WTC11 (cell line): ENCODE data around the gene AOAH. TPM values are rescaled to one million over a fixed set of nuclear protein-coding genes. Genes with fewer than 3 reads are reported as not detected.

Experiments
- ATAC-seq: fragments of 200-7000 bp; cut with Tn5 transposase; 2 replicates; pipeline ENCODE4 v1.10.0; 2021; ENCODE audit warnings: mild to moderate bottlenecking, moderate library complexity
- CTCF ChIA-PET: fragments of 300-600 bp; sonication (Branson Sonifier 250); formaldehyde crosslinking; loops from one replicate; lab custom pipeline; 2021; ENCODE audit warnings: antibody characterized with exemption; lab: Charles Lee
- POLR2A ChIA-PET: fragments of 350-600 bp; sonication (Branson Sonifier 250); formaldehyde crosslinking; loops from one replicate; lab custom pipeline; 2021; ENCODE audit warnings: antibody characterized with exemption; lab: Charles Lee
- DNase-seq: peaks from one replicate; pipeline ENCODE4 v3.0.0; 2021; ENCODE audit warnings: low spot score
- H3K27ac Mint-ChIP-seq: 2 replicates; pipeline ENCODE4 v1.8.0; 2021; ENCODE audit warnings: mixed read lengths
- H3K27me3 Mint-ChIP-seq: 2 replicates; pipeline ENCODE4 v1.8.0; 2021; ENCODE audit warnings: low read depth, mild to moderate bottlenecking, moderate library complexity, mixed read lengths
- H3K36me3 Mint-ChIP-seq: 2 replicates; pipeline ENCODE4 v1.8.0; 2021; ENCODE audit warnings: mixed read lengths
- H3K4me1 Mint-ChIP-seq: 2 replicates; pipeline ENCODE4 v1.8.0; 2022; ENCODE audit warnings: mixed read lengths
- H3K4me3 Mint-ChIP-seq: 2 replicates; pipeline ENCODE4 v1.8.0; 2021; ENCODE audit warnings: mild to moderate bottlenecking, moderate library complexity, mixed read lengths
- H3K9me3 Mint-ChIP-seq: 2 replicates; pipeline ENCODE4 v1.8.0; 2021; ENCODE audit warnings: mixed read lengths
- E2F5 ChIP-seq: sonication (generic); formaldehyde crosslinking; IDR thresholded peaks from 2 replicates; pipeline ENCODE4 v1.8.1; 2022; ENCODE audit warnings: mild to moderate bottlenecking, moderate library complexity, missing genetic modification reagents
- HMGA2 ChIP-seq: fragments of 250-450 bp; sonication (Bioruptor Pico); IDR thresholded peaks from 2 replicates; pipeline ENCODE4 v1.4.0; 2021; ENCODE audit warnings: mild to moderate bottlenecking, moderate library complexity
- IRF1 ChIP-seq: sonication (generic); formaldehyde crosslinking; IDR thresholded peaks from 2 replicates; pipeline ENCODE4 v1.8.0; 2023; ENCODE audit warnings: missing genetic modification reagents
- MXD4 ChIP-seq: fragments of 250-450 bp; sonication (Bioruptor Pico); IDR thresholded peaks from 2 replicates; pipeline ENCODE4 v1.8.0; 2021; ENCODE audit warnings: mild to moderate bottlenecking, moderate library complexity, borderline replicate concordance
- PRDM15 ChIP-seq: sonication (generic); formaldehyde crosslinking; IDR thresholded peaks from 2 replicates; pipeline ENCODE4 v1.8.0; 2022; ENCODE audit warnings: missing genetic modification reagents
- PREB ChIP-seq: sonication (generic); formaldehyde crosslinking; IDR thresholded peaks from 2 replicates; pipeline ENCODE4 v1.8.1; 2022; ENCODE audit warnings: mild to moderate bottlenecking, missing genetic modification reagents, moderate library complexity, borderline replicate concordance
- SMAD3 ChIP-seq: sonication (generic); formaldehyde crosslinking; IDR thresholded peaks from 2 replicates; pipeline ENCODE4 v1.8.0; 2022; ENCODE audit warnings: missing genetic modification reagents, mild to moderate bottlenecking, borderline replicate concordance
- SOX15 ChIP-seq: fragments of 250-450 bp; sonication (Bioruptor Pico); IDR thresholded peaks from 2 replicates; pipeline ENCODE4 v1.9.0; 2021; ENCODE audit warnings: mild to moderate bottlenecking
- STAT6 ChIP-seq: sonication (generic); formaldehyde crosslinking; conservative IDR thresholded peaks from 2 replicates; pipeline ENCODE4 v1.8.1; 2023; ENCODE audit warnings: mild to moderate bottlenecking, low read depth, missing genetic modification reagents, moderate library complexity
- TEAD1 ChIP-seq: sonication (generic); formaldehyde crosslinking; IDR thresholded peaks from 2 replicates; pipeline ENCODE4 v1.8.0; 2022; ENCODE audit warnings: mild to moderate bottlenecking, missing genetic modification reagents
- USF2 ChIP-seq: sonication (generic); formaldehyde crosslinking; IDR thresholded peaks from 2 replicates; pipeline ENCODE4 v1.8.1; 2023; ENCODE audit warnings: mild to moderate bottlenecking, missing genetic modification reagents, moderate library complexity
- ZBTB21 ChIP-seq: sonication (generic); formaldehyde crosslinking; IDR thresholded peaks from 2 replicates; pipeline ENCODE4 v1.8.1; 2023; ENCODE audit warnings: mild to moderate bottlenecking, missing genetic modification reagents, borderline replicate concordance
- ZBTB43 ChIP-seq: sonication (generic); formaldehyde crosslinking; IDR thresholded peaks from 2 replicates; pipeline ENCODE4 v1.8.1; 2023; ENCODE audit warnings: mild to moderate bottlenecking, missing genetic modification reagents
- ZMAT4 ChIP-seq: fragments of 250-450 bp; sonication (Bioruptor Pico); IDR thresholded peaks from 2 replicates; pipeline ENCODE4 v1.9.0; 2021; ENCODE audit warnings: mild to moderate bottlenecking
- ZNF138 ChIP-seq: sonication (generic); formaldehyde crosslinking; conservative IDR thresholded peaks from 2 replicates; pipeline ENCODE4 v1.8.1; 2022; ENCODE audit warnings: mild to moderate bottlenecking, moderate library complexity, missing genetic modification reagents
- ZNF232 ChIP-seq: sonication (generic); formaldehyde crosslinking; IDR thresholded peaks from 2 replicates; pipeline ENCODE4 v1.8.0; 2022; ENCODE audit warnings: mild to moderate bottlenecking, missing genetic modification reagents
- ZNF416 ChIP-seq: fragments of 250-450 bp; sonication (Bioruptor Pico); IDR thresholded peaks from 2 replicates; pipeline ENCODE4 v1.9.0; 2021; ENCODE audit warnings: mild to moderate bottlenecking, inconsistent platforms
- ZNF423 ChIP-seq: fragments of 250-450 bp; sonication (Bioruptor Pico); IDR thresholded peaks from 2 replicates; pipeline ENCODE4 v2.1.2; 2022; ENCODE audit warnings: mild to moderate bottlenecking, moderate library complexity
- total RNA-seq: library from RNA; stranded (reverse); gene quantifications from 3 replicates; pipeline ENCODE4 v1.2.3, GENCODE V29; 2021

Gene AOAH
- total RNA-seq, 1 experiment from 2014 or later = 0.31 TPM

- TF ChIP-seq STAT6 = no peak
- no peak for TF ChIP-seq PREB (CRISPR knock-in tag)
- no peak for TF ChIP-seq ZBTB43 (CRISPR knock-in tag)
- no peak for TF ChIP-seq ZNF416
- no peak for TF ChIP-seq ZMAT4
- TF ChIP-seq SOX15 (CRISPR knock-in tag) = no peak
- TF ChIP-seq ZNF232 (CRISPR knock-in tag) = no peak
- TF ChIP-seq HMGA2 = no peak
These were observed 13.0 kb downstream of the AOAH start (continued) for GRCh38 chr7:36711256-36711655.

GRCh38 chr7:36710186-36710791 lies 14.0 kb downstream of the AOAH start:
- ATAC-seq (peak; percentile 34; the same call in 1 of the 2 replicates), DNase-seq (no peak)
- no peak for TF ChIP-seq PREB (CRISPR knock-in tag)
- peak; percentile 40; the same call in 1 of the 2 replicates for TF ChIP-seq PRDM15
- TF ChIP-seq, all 79 proteins: peak for 1
- H3K4me1 Mint-ChIP-seq = peaks cover 18% of the 10 kb centered on the region
- peaks cover 15% of the 10 kb centered on the region for H3K9me3 Mint-ChIP-seq
- H3K27me3 Mint-ChIP-seq = no peaks in the 10 kb centered on the region
- no peak overlapping the region for H3K4me3 Mint-ChIP-seq
- no peaks in the 10 kb centered on the region for H3K36me3 Mint-ChIP-seq
- H3K27ac Mint-ChIP-seq = no peak overlapping the region
- ChIA-PET POLR2A (no interaction called here), CTCF (no interaction called here)

- H3K36me3 Mint-ChIP-seq = no peaks in the 10 kb centered on the region
- ATAC-seq (no peak), DNase-seq (no peak)
- H3K27me3 Mint-ChIP-seq = no peaks in the 10 kb centered on the region
- H3K9me3 Mint-ChIP-seq = peaks cover 20% of the 10 kb centered on the region
- POLR2A ChIA-PET = no interaction called here
- H3K4me1 Mint-ChIP-seq = peaks cover 18% of the 10 kb centered on the region
- CTCF ChIA-PET = interaction anchor here (1.0 kb wide), 1 partner anchor 258 kb away, joined by 3 read pairs; no protein-coding TSS in a partner anchor
- H3K27ac Mint-ChIP-seq = no peak overlapping the region
- no peak overlapping the region for H3K4me3 Mint-ChIP-seq
- no peak for TF ChIP-seq USF2 (CRISPR knock-in tag)
- no peak for TF ChIP-seq MXD4 (CRISPR knock-in tag)
- no peak for TF ChIP-seq ZBTB21 (CRISPR knock-in tag)
- TF ChIP-seq ZNF423 = no peak
- no peak for TF ChIP-seq SMAD3 (CRISPR knock-in tag)
- no peak for TF ChIP-seq TEAD1 (CRISPR knock-in tag)
- TF ChIP-seq E2F5 (CRISPR knock-in tag) = no peak
- no peak for TF ChIP-seq ZBTB43 (CRISPR knock-in tag)
- no peak for TF ChIP-seq ZNF138 (CRISPR knock-in tag)
- no peak for TF ChIP-seq IRF1 (CRISPR knock-in tag)
These were observed 15.5 kb downstream of the AOAH start for GRCh38 chr7:36708767-36709166.
